HG03025 (cell line): Measurements from ENCODE around the gene RFPL4A.

Experiments used
- ATAC-seq: cut with Tn5 transposase; IDR thresholded peaks from one replicate; pipeline ENCODE4 v1.9.1; 2021; ENCODE audit warnings: mild to moderate bottlenecking, moderate library complexity; ENCODE audit not compliant: unreplicated experiment, low FRiP score

The RFPL4A gene

DNA sequence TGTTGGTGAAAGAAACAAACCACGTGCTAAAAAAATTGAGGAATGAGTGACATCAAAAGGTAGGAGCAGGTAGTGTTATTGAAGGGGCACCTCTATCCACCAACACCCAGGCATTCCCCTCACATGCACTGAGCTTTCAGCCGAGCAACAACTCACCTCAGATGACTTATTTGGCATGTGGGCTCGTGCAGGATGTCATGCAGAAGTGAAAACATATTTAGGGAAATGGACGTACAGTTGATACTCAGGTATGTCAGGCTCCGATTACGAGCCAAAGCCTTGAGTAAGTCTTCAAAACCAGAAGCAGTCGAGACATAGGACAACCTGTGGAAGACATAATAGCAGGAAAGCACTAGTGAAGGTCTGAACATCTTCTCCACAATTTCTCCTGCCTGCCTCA is 42.5 kb downstream of the RFPL4A start:
- ATAC-seq, result no peak

DNA sequence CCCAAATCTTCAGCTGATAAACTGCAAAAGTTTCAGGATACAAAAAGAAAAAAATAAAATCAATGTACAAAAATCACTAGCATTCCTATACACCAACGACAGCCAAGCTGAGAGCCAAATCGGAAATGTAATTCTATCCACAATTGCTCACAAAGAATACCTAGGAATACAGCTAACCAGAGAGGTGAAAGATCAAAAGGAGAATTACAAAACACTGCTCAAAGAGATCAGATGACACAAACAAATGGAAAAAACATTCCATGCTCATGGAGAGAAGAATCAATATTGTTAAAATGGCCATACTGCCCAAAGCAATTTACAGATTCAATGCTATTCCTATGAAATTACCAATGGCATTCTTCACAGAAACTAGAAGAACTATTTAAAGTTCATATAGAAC is 43.4 kb downstream of the RFPL4A start:
- ATAC-seq, result no peak

DNA sequence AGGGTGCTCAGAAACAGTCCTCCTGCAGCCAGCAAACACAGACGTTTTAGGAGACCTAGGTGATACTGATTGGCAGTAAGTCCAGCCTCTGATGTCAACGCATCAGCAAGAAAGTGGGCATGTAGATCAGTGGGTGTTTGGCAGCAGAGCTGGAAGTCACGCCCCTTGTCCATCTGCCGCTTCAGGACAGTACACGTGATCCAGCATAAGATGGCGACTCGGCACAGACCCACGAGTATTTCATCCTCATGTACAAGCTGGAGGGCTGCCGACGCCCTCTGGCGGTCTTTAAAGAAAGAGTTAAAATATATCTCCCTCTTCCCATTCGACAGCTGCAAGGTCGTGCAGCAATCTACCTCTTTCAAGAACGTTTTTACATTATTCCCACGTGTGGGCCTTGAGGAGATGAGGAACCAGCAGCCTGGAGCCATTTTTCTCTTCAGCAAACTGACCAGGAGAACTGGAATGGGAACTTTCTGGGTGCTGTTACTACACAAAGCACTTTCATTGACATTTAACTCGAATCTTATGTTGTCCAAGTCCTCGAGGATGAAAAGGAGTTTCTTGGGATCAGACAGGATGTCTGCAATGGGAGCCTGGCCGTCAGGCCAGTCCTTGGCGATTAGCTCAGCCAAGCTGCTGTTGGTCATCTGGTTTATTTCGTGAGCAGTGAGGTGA is 50.6 kb downstream of the RFPL4A start:
- no peak for ATAC-seq

DNA sequence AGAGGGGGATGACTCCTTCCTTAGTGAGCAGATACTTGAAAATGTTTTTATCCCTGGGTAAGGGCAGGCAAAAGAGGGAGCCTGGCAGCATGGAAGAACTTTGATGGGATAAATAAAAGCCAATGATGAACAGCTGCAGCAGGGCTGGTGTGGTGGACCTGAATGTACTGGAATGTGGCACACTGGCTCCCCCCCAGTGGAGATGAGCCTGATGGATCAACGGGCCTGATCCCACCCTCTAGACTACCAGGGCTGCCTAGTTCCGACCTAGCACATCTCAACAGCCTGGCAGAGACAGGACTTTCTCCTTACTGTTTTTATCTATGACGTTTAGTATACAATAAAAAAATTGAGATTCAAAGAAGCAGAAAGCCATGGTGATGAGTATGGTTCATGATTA is 52.4 kb downstream of the RFPL4A start:
- no peak for ATAC-seq

DNA sequence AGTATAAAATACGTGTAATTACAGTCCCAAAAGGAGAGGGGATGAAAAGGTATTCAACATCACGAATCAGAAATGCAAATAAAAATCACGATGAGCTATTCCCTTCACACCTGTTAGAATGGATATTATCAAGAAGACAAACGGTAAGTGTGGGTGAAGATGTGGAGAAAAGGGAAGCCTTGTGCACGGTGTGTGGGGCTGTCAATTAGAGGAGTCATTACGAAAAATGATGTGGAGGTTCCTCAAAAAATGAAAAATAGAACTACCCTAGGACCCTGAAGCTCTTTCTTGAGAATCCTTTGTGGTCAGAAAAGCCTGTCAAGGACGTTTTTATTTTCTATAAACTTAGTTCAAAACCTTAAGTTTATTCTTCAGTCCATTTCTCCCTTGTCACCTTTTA is 53.6 kb downstream of the RFPL4A start:
- no peak for ATAC-seq
